Hepatocyte (in vitro differentiated cells): Measurements from ENCODE around the gene PRKCSH.

Experiments used
- EZH2 ChIP-seq: fragments of 200-600 bp; sonication (generic); IDR thresholded peaks from 2 replicates; pipeline ENCODE4 v1.6.1; 2016; ENCODE audit warnings: antibody characterized with exemption, mild to moderate bottlenecking, borderline replicate concordance
- TF ChIP-seq, protein P1 (sequence below): fragments of 200-600 bp; sonication (generic); IDR thresholded peaks from 2 replicates; pipeline ENCODE4 v1.5.1; 2016; ENCODE audit warnings: antibody characterized with exemption, mild to moderate bottlenecking; ENCODE audit not compliant: poor library complexity

DNA sequence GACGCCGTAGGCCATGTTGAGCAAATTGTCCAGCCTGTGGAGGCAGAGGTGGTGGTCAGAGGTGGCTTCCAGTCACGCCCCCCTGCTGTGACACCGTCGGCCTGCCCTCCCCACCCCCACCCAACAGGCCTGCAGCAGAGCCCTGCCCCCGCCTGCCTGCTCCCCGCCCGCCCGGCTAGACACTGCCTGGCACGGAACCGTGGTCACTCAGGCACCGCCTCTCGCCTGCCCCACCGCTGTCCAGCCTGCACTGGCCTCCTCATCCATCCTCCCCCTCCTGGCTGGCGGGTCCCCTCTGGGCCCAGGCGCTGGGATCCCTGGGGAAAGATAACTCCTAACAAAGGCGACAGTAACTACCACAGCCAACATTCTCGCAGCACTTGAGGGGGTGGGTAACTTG lies 21.7 kb downstream of the PRKCSH start:
- TF ChIP-seq, protein P1, sequence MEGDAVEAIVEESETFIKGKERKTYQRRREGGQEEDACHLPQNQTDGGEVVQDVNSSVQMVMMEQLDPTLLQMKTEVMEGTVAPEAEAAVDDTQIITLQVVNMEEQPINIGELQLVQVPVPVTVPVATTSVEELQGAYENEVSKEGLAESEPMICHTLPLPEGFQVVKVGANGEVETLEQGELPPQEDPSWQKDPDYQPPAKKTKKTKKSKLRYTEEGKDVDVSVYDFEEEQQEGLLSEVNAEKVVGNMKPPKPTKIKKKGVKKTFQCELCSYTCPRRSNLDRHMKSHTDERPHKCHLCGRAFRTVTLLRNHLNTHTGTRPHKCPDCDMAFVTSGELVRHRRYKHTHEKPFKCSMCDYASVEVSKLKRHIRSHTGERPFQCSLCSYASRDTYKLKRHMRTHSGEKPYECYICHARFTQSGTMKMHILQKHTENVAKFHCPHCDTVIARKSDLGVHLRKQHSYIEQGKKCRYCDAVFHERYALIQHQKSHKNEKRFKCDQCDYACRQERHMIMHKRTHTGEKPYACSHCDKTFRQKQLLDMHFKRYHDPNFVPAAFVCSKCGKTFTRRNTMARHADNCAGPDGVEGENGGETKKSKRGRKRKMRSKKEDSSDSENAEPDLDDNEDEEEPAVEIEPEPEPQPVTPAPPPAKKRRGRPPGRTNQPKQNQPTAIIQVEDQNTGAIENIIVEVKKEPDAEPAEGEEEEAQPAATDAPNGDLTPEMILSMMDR = no peak
- TF ChIP-seq EZH2 = no peak
